DOHH2 (cell line): ENCODE data around the gene ZBTB24.

Experiments used
- H3F3A ChIP-seq: fragments of 200-600 bp; sonication (generic), shearing (Covaris generic); 2 replicates; pipeline ENCODE4 v1.6.0; 2016; ENCODE audit warnings: antibody characterized with exemption, mild to moderate bottlenecking; ENCODE audit not compliant: control insufficient read depth, insufficient read depth
- H3K27ac ChIP-seq: fragments of 200-600 bp; sonication (generic); 2 replicates; pipeline ENCODE4 v1.5.1; 2014; ENCODE audit warnings: low read depth, mild to moderate bottlenecking, low read length, moderate library complexity
- H3K27me3 ChIP-seq: fragments of 200-600 bp; sonication (generic); 2 replicates; pipeline ENCODE4 v1.6.1; 2014; ENCODE audit warnings: mild to moderate bottlenecking, low read length, mixed read lengths; ENCODE audit not compliant: control insufficient read depth
- H3K36me3 ChIP-seq: fragments of 200-600 bp; sonication (generic); 2 replicates; pipeline ENCODE4 v1.6.1; 2014; ENCODE audit warnings: mild to moderate bottlenecking, low read length, moderate library complexity, mixed read lengths; ENCODE audit not compliant: control insufficient read depth
- H3K4me1 ChIP-seq: fragments of 200-600 bp; sonication (generic); 2 replicates; pipeline ENCODE4 v1.6.1; 2014; ENCODE audit warnings: mild to moderate bottlenecking, low read length, mixed read lengths; ENCODE audit not compliant: control insufficient read depth
- H3K4me2 ChIP-seq: fragments of 200-600 bp; sonication (generic); 2 replicates; pipeline ENCODE4 v1.6.0; 2014; ENCODE audit warnings: mild to moderate bottlenecking, low read length, moderate library complexity
- H3K4me3 ChIP-seq: fragments of 200-600 bp; sonication (generic); 2 replicates; pipeline ENCODE4 v1.5.1; 2014; ENCODE audit warnings: mild to moderate bottlenecking, low read length, mixed read lengths
- H3K79me2 ChIP-seq: fragments of 200-600 bp; sonication (generic); 2 replicates; pipeline ENCODE4 v1.6.1; 2014; ENCODE audit warnings: mild to moderate bottlenecking, low read length, mixed read lengths; ENCODE audit not compliant: control insufficient read depth
- H3K9me2 ChIP-seq: fragments of 200-600 bp; sonication (generic); replicated peaks from 2 replicates; pipeline ENCODE4 v1.6.1; 2014; ENCODE audit warnings: mild to moderate bottlenecking, low read length, mixed read lengths; ENCODE audit not compliant: control insufficient read depth
- H3K9me3 ChIP-seq: fragments of 200-600 bp; sonication (generic); 2 replicates; pipeline ENCODE4 v1.6.1; 2014; ENCODE audit warnings: antibody characterized with exemption, low read length, mixed read lengths; ENCODE audit not compliant: control insufficient read depth, insufficient read depth
- H4K20me1 ChIP-seq: fragments of 200-600 bp; sonication (generic); 2 replicates; pipeline ENCODE4 v1.6.0; 2014; ENCODE audit warnings: low read depth, mild to moderate bottlenecking, antibody characterized with exemption, low read length, moderate library complexity; ENCODE audit not compliant: control insufficient read depth, insufficient read depth
- CTCF ChIP-seq: fragments of 200-600 bp; sonication (generic); IDR thresholded peaks from one replicate; pipeline ENCODE4 v1.5.1; 2014; ENCODE audit warnings: antibody characterized with exemption, mild to moderate bottlenecking, low read depth, low read length; ENCODE audit not compliant: poor library complexity, severe bottlenecking
- EZH2phosphoT487 ChIP-seq: fragments of 200-600 bp; sonication (generic); IDR thresholded peaks from 2 replicates; pipeline ENCODE4 v1.6.1; 2017; ENCODE audit warnings: borderline replicate concordance, mild to moderate bottlenecking, antibody characterized with exemption, low read length, moderate library complexity, mixed read lengths

ZBTB24 gene

GRCh38 chr6:109453594-109454495 lies 29.2 kb downstream of the ZBTB24 start:
- Histone ChIP-seq H3K27ac (peak overlapping the region; percentile 100), H3K27me3 (no peaks in the 10 kb centered on the region), H3K4me3 (peak overlapping the region; percentile 94), H3K36me3 (peaks cover 41% of the 10 kb centered on the region), H3K9me3 (no peaks in the 10 kb centered on the region), H3K4me1 (peaks cover 76% of the 10 kb centered on the region), H3K4me2 (peak overlapping the region; percentile 84), H3K9me2 (no peaks in the 10 kb centered on the region), H3K79me2 (peaks cover 23% of the 10 kb centered on the region), H4K20me1 (no peaks in the 10 kb centered on the region), H3F3A (peaks cover 21% of the 10 kb centered on the region)
- no peak for TF ChIP-seq EZH2phosphoT487
- no peak for TF ChIP-seq CTCF

- TF ChIP-seq EZH2phosphoT487: no peak
- no peak for TF ChIP-seq CTCF
- peaks cover 42% of the 10 kb centered on the region for H3K36me3 ChIP-seq
- H3K27ac ChIP-seq: no peak overlapping the region
- no peak overlapping the region; the same call in 1 of the 2 replicates for H3K4me3 ChIP-seq
- peaks cover 23% of the 10 kb centered on the region for H3K79me2 ChIP-seq
- H4K20me1 ChIP-seq: no peaks in the 10 kb centered on the region
- H3K27me3 ChIP-seq: no peaks in the 10 kb centered on the region
- H3F3A ChIP-seq: peaks cover 21% of the 10 kb centered on the region
- H3K4me1 ChIP-seq: peaks cover 70% of the 10 kb centered on the region
- no peaks in the 10 kb centered on the region for H3K9me3 ChIP-seq
- H3K4me2 ChIP-seq: peak overlapping the region; percentile 84
- H3K9me2 ChIP-seq: no peaks in the 10 kb centered on the region
Observed at GRCh38 chr6:109453156-109453555, 29.9 kb downstream of the ZBTB24 start.

- H3K27ac ChIP-seq: no peak overlapping the region; the same call in 1 of the 2 replicates
- H3F3A ChIP-seq: peaks cover 11% of the 10 kb centered on the region; the same call in 1 of the 2 replicates
Observed at GRCh38 chr6:109452181-109452580, 30.8 kb downstream of the ZBTB24 start.

GRCh38 chr6:109451376-109451775 lies 31.6 kb downstream of the ZBTB24 start:
- no peak overlapping the region for H3K4me2 ChIP-seq
- H3K27me3 ChIP-seq: no peaks in the 10 kb centered on the region
- TF ChIP-seq EZH2phosphoT487 (no peak), CTCF (no peak)
- H4K20me1 ChIP-seq: no peaks in the 10 kb centered on the region
- H3K9me2 ChIP-seq: no peaks in the 10 kb centered on the region
- H3F3A ChIP-seq: 0 out of 2 replicates have a peak, but pooled peaks cover 6% of the 10 kb centered on the region
- H3K27ac ChIP-seq: no peak overlapping the region
- H3K9me3 ChIP-seq: no peaks in the 10 kb centered on the region
- no peak overlapping the region for H3K4me3 ChIP-seq
- peaks cover 50% of the 10 kb centered on the region for H3K36me3 ChIP-seq
- H3K79me2 ChIP-seq: peaks cover 15% of the 10 kb centered on the region
- H3K4me1 ChIP-seq: peaks cover 58% of the 10 kb centered on the region

More at GRCh38 chr6:109452181-109452580, 30.8 kb downstream of the ZBTB24 start:
- peaks cover 44% of the 10 kb centered on the region for H3K36me3 ChIP-seq
- no peak overlapping the region for H3K4me3 ChIP-seq
- H3K4me1 ChIP-seq: peaks cover 67% of the 10 kb centered on the region
- peaks cover 23% of the 10 kb centered on the region for H3K79me2 ChIP-seq
- H3K9me3 ChIP-seq: no peaks in the 10 kb centered on the region
- no peaks in the 10 kb centered on the region for H3K9me2 ChIP-seq
- no peak overlapping the region for H3K4me2 ChIP-seq
- no peaks in the 10 kb centered on the region for H3K27me3 ChIP-seq
- H4K20me1 ChIP-seq: no peaks in the 10 kb centered on the region
- TF ChIP-seq EZH2phosphoT487: no peak
